Activated T-helper 9 cell treated with anti-CD3 and anti-CD28 coated beads, Interleukin-2, amount 50 U/mL, for 16 hours (primary cell): ENCODE results near the gene ALK.

Source experiments
- DNase-seq: peaks from one replicate; pipeline ENCODE4 v3.0.0-alpha.2; 2020; ENCODE audit warnings: low read depth

The ALK gene

GRCh38 chr2:29902356-29902755 lies 19.0 kb downstream of the ALK start:
- no peak for DNase-seq

- DNase-seq, result no peak
Observed at GRCh38 chr2:29900971-29901633, 20.3 kb downstream of the ALK start.

- no peak for DNase-seq
Observed at GRCh38 chr2:29898999-29899398, 22.4 kb downstream of the ALK start.

- no peak for DNase-seq
Observed at GRCh38 chr2:29894822-29895614, 26.4 kb downstream of the ALK start.

- no peak for DNase-seq
Observed at GRCh38 chr2:29892585-29893259, 28.7 kb downstream of the ALK start.

- no peak for DNase-seq
Observed at GRCh38 chr2:29881089-29881730, 40.2 kb downstream of the ALK start.

GRCh38 chr2:29880084-29880483 lies 41.3 kb downstream of the ALK start:
- no peak for DNase-seq

GRCh38 chr2:29879456-29879855 lies 41.9 kb downstream of the ALK start:
- DNase-seq, result no peak

GRCh38 chr2:29878898-29879297 lies 42.5 kb downstream of the ALK start:
- no peak for DNase-seq

GRCh38 chr2:29876374-29876773 lies 45.0 kb downstream of the ALK start:
- DNase-seq, result no peak

GRCh38 chr2:29874745-29875144 lies 46.6 kb downstream of the ALK start:
- no peak for DNase-seq

GRCh38 chr2:29872870-29873269 lies 48.5 kb downstream of the ALK start:
- DNase-seq, result no peak

- DNase-seq, result no peak
Observed at GRCh38 chr2:29871541-29871940, 49.8 kb downstream of the ALK start.

- DNase-seq, result no peak
Observed at GRCh38 chr2:29865512-29865911, 55.9 kb downstream of the ALK start.

- DNase-seq, result no peak
Observed at GRCh38 chr2:29864988-29865387, 56.4 kb downstream of the ALK start.

- no peak for DNase-seq
Observed at GRCh38 chr2:29855924-29856639, 65.3 kb downstream of the ALK start.

- DNase-seq, result no peak
Observed at GRCh38 chr2:29850794-29851193, 70.6 kb downstream of the ALK start.

GRCh38 chr2:29848566-29849310 lies 72.6 kb downstream of the ALK start:
- DNase-seq, result no peak

- no peak for DNase-seq
Observed at GRCh38 chr2:29847886-29848285, 73.5 kb downstream of the ALK start.

- no peak for DNase-seq
Observed at GRCh38 chr2:29844713-29845326, 76.6 kb downstream of the ALK start.
